Measurements from ENCODE around the gene KLHL12. TPM values are rescaled to one million over a fixed set of nuclear protein-coding genes. Genes with fewer than 3 reads are reported as not detected.

The KLHL12 gene
- total and polyA plus RNA-seq, 2 of the 8 experiments (the other 6 are each of a cell fraction or from before 2014, with no cell fraction given): 27.2 to 33.3 TPM

DNA sequence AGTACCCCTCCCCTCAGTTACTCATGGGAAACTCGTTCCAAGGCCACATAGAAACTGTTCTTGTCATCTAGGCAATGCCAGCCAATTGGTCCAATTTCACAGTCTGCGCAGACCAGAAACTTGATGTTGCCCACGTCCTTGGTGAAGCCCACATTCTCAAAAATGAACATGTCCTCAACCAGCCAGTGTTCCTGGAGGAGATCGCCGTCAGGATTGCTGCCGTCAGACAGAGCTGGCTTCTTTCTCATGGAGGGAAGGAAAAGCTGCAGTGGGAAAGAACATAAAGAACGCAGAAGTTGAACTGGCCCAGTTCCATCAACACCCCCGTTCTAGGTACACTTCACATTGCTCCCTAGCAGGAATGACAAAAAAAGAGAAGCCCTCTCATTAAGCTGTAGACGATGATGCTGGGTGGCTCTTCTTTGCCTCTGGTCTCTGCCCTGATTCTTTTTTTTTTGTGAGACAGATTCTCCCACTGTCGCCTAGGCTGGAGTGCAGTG, 46.0 kb downstream of the KLHL12 start:
- Histone ChIP-seq H4K91ac (replicated peaks; ENCODE audit: insufficient read length, low read length) (no peak overlapping the region), H3K56ac (replicated peaks; ENCODE audit: insufficient read length, low read depth, low read length) (no peak overlapping the region), H3K14ac (ENCODE audit: insufficient read length) (no peak overlapping the region), H2BK15ac (ENCODE audit: low read length) (no peak overlapping the region), H4K8ac (ENCODE audit: extremely low read depth, insufficient read depth, low read length) (no peak overlapping the region), H3K27ac (ENCODE audit: low read depth, low read length) (no peak overlapping the region), H3K9ac (replicated peaks in 1 of 4; ENCODE audit: extremely low read depth in 1 of 4, low read depth in 3 of 4, low read length in 3 of 4) (no peak overlapping the region), H3K79me2 (ENCODE audit: control insufficient read depth in 1 of 2, insufficient read depth in 2 of 2, low read length in 2 of 2) (no peaks in the 10 kb centered on the region), H3K36me3 (ENCODE audit: control insufficient read depth in 2 of 4, insufficient read depth in 4 of 4, low read length in 3 of 4) (peaks cover 2 to 11% (median 8%) of the 10 kb centered on the region in 4 experiments; a peak in 6 of 8 replicates), H2AFZ (ENCODE audit: low read length) (no peak overlapping the region), H3K9me3 (ENCODE audit: insufficient read depth in 2 of 2, low read depth in 1 of 2, low read length in 1 of 2) (no peaks in the 10 kb centered on the region), H4K5ac (ENCODE audit: insufficient read length, low read depth, low read length) (no peak overlapping the region), H3K23ac (ENCODE audit: insufficient read length) (no peak overlapping the region), H3K4me2 (ENCODE audit: insufficient read depth in 1 of 2, low read depth in 2 of 2, low read length in 2 of 2) (no peak overlapping the region), H3K4me1 (replicated peaks in 1 of 4; ENCODE audit: control insufficient read depth in 3 of 4, insufficient read depth in 4 of 4, low read length in 3 of 4) (peaks cover 0 to 7% (median 2%) of the 10 kb centered on the region in 4 experiments; a peak in 3 of 7 replicates), H3K79me1 (ENCODE audit: low read depth, low read length) (no peaks in the 10 kb centered on the region; the same call in 1 of the 2 replicates), H3K4me3 (ENCODE audit: extremely low read depth in 1 of 4, insufficient read depth in 2 of 4, low read depth in 3 of 4, low read length in 4 of 4) (no peak overlapping the region), H3K27me3 (replicated peaks in 1 of 4; ENCODE audit: control insufficient read depth in 3 of 4, extremely low read depth in 1 of 4, insufficient read depth in 3 of 4, low read length in 3 of 4) (no peaks in the 10 kb centered on the region), H3K18ac (ENCODE audit: extremely low read depth, low read length) (no peak overlapping the region), H2BK120ac (replicated peaks; ENCODE audit: low read depth, low read length) (no peak overlapping the region), H2AK5ac (ENCODE audit: low read depth, low read length) (no peak overlapping the region), H3K23me2 (ENCODE audit: low read depth, low read length) (no peaks in the 10 kb centered on the region), H2BK5ac (ENCODE audit: low read depth, low read length) (no peak overlapping the region), H2BK12ac (ENCODE audit: low read depth, low read length) (no peak overlapping the region), H3K4ac (replicated peaks; ENCODE audit: insufficient read length, low read depth, low read length) (no peak overlapping the region), H2BK20ac (ENCODE audit: low read length) (no peak overlapping the region), H4K20me1 (replicated peaks in 1 of 2; ENCODE audit: control insufficient read depth in 1 of 2, insufficient read depth in 2 of 2, low read length in 2 of 2) (no peaks in the 10 kb centered on the region)
- POLR2A ChIA-PET (ENCODE audit: partially characterized antibody): interaction anchor here (0.6 to 1.8 kb wide), 5 partner anchors 8 to 59 kb away, joined by 3 to 8 read pairs (median 3); partner anchors contain the start of gene RABIF
- 93% methylated on average over 10 of the region's 10 CpGs; no CpG with 5 or more reads in 1 of the 2 experiments for WGBS, 2 experiments (ENCODE audit: extremely low coverage in 1 of 2, insufficient coverage in 1 of 2, insufficient read length in 1 of 2, insufficient replicate concordance in 2 of 2, low coverage in 1 of 2, low lambda C conversion rate in 2 of 2, missing lambda C conversion rate in 1 of 2)
- CTCF ChIA-PET (ENCODE audit: partially characterized antibody): interaction anchor here (0.6 to 2.5 kb wide), 6 partner anchors 14 to 386 kb away, joined by 3 to 10 read pairs (median 4); no protein-coding TSS in a partner anchor
- FAIRE-seq (no peak), DNase-seq (ENCODE audit: low read depth in 1 of 2, low spot score in 2 of 2) (no peak)
- TF ChIP-seq KDM1A (IDR thresholded peaks at IDR 0.05; ENCODE audit: borderline replicate concordance, low read length) (no peak), CEBPB (IDR thresholded peaks at IDR 0.05; ENCODE audit: low read depth, low read length) (no peak), SP4 (IDR thresholded peaks at IDR 0.05; ENCODE audit: low read length) (no peak), CHD1 (IDR thresholded peaks at IDR 0.05; ENCODE audit: low read depth, low read length) (no peak)
